HG02840 (cell line): Measurements from ENCODE around the gene TNPO3.
"Not testable (repeated sequence)": the region's sequence is repeated elsewhere in the genome, so short reads cannot be mapped to it uniquely, and the experiment has no call there.

ENCODE experiments used
- ATAC-seq: cut with Tn5 transposase; IDR thresholded peaks from one replicate; pipeline ENCODE4 v1.9.1; 2021; ENCODE audit warnings: mild to moderate bottlenecking, moderate library complexity, moderate number of reproducible peaks; ENCODE audit not compliant: unreplicated experiment, low FRiP score

The TNPO3 gene

GRCh38 chr7:128968624-128969023 lies 86.3 kb downstream of the TNPO3 start:
- ATAC-seq: no peak

DNA sequence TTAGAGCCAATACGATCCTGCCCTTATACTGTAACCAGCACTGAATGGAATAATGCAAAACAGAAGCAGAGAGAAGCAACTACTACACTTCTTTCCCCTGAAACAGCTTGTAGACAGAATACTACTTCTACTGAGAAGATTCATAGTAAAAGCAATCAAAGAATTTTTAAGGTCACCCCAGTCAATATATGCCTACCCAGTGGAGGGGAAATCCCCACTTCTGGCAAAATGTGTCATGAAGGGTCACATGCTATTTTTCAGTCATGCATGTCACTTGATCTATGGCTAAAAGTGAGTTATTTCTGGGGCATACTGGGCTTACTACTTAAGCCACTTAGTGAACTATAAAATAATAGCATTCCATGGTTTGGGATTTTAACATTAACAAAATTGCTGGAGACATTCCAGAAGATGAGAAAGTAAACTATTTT lies 91.6 kb downstream of the TNPO3 start:
- ATAC-seq: no peak

DNA sequence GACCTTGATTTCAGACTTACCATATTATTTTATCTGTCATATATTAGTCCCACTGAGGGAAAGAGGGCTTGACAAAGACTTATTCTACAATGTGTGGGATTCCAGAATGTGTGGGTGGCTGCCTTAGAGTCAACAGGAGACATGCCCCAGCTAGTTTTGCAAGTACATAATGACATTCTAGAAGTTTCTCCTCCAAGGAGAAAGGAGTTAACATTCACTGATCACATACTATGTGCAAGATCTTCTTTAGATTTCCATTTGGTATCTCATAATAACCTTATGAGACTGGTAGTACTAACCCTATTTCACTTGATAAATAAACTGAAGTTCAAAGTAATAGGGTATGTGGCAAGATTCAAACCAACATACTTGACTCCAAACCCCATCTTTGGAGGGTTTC lies 92.0 kb downstream of the TNPO3 start:
- ATAC-seq: no peak

- ATAC-seq: no peak
Observed at GRCh38 chr7:128961030-128961659, 93.8 kb downstream of the TNPO3 start.

- no peak for ATAC-seq
Observed at GRCh38 chr7:128959296-128959695, 95.6 kb downstream of the TNPO3 start.

DNA sequence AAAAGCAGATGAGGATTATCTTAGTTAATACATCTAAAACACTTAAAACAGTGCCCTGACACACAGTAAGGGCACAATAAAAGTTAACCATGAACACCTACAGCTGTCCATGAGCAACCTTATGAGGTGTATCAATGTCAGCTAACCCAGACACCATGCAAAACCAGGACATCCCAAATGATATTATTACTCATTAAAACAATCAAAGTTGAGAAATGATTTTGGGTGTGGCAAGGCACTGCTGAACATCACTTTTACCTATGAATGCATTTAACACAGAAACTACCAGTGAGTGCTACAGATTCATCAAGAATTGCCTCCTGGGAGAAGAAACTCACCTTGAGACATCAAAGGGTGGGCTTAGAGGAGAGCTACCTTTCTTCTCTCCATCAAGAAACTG lies 98.9 kb downstream of the TNPO3 start:
- no peak for ATAC-seq

DNA sequence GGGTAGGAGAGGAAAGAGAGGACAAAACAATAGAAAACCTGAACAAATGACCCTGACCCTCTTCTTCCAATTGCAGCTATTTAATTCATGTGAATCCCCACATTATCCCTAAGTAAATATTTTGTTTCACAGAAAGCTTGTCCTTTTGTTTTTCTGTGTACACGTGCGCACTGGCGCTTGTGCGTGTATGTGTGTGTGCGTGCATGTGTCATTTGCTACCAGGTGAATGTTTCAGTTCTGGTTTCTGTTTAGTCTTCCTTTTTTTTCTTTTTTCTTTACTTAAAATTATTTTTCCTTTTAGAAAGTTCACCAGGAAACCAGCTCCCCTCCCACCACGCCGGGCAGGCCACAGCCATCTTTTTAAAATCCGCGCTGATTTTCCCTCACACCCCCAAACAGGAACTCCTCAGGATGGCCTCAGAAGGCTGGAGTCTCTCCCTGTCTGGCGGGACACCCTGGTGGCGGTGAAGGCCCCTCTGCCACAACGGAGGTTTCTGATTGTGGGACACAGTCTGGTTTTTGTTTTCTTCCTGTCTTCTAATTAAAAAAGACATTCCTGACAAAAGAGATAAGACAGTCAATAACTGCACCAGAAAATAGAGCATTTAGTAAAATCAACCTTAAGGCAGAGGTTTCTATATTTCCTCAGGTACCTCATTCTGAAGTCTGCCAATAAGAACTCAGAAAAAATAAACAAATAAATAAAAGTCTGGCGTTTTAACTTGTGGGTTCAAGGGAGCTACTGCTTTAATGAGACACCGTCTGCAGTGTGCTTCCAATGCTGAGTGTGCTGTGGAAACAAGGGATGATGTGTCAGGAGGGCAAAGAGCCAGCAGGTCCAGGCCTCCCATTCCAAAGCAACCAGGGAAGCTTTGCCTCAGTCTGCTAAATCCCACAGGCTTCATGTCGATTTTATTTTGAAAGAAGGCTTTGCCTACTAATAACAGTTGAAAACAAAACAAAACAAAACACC lies 99.8 kb downstream of the TNPO3 start:
- ATAC-seq: peak; percentile 63

DNA sequence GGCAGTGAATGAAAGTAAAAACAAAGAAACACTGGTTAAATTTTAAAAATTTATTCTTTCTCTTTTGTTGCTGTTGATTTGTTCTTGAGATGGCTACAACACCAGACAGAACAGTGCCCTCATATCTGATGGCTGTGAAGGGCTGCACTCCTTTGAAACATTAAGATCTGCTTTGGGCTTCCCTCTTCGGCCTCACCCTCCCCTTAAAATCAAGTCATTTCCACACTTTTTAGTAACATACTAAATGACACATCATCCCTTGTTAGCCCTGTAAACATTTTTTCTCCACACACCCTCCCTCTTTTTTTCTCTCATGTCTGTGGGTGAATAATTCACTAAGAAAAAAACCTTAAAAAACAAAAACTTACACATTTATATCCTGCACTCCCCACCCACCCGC lies 100.8 kb downstream of the TNPO3 start:
- peak; percentile 3 for ATAC-seq

DNA sequence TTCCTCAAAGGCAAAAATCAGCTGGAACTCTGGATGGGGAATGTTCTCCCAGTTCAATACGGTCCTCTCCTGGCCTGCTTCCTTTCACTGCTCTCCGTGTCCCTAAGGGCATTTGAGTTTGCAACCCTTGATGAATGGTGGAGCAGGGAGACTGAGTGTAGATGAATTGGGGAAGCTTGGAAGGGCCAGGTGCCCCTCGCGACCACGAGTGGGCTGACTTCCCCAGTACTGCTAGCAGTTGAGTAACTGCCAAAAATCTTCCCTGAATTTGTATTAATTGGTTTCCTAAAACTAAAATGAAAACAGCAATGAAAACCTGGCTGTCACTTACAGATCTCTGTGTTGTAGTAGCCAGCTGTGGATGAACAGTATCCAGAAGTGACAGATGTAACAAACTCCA lies 103.6 kb downstream of the TNPO3 start:
- ATAC-seq: no peak

DNA sequence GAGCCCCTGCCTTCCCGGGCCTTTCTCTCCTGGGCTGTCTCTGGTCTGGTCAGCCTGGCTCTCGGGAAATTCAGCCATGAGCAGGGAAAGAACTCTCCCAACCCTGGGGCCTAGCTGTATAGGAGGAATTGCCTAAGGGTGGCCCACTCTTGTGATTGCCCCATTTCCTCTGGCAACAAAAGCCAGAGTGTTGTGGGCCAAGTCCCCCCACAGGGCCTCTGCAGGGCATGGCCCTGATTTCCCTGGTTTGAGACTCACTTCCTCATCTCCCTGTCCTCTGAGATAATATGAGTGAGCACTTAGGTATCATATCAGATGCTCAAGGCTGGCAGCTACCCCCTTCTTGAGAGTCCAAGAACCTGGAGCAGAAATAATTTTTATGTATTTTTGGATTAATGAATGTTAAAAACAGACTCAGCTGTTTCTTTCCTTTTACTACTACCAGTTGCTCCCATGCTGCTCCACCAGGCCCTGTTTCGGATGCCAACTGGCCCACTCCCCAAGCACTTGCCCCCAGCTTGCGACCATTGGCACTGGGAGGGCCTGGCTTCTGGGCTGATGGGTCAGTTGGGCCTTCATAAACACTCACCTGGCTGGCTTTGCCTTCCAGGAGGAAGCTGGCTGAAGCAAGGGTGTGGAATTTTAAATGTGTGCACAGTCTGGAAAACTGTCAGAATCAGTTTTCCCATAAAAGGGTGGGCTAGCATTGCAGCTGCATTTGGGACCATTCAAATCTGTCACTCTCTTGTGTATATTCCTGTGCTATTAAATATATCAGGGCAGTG lies 105.7 kb downstream of the TNPO3 start:
- ATAC-seq: no peak

GRCh38 chr7:128948312-128948973 lies 106.5 kb downstream of the TNPO3 start:
- ATAC-seq: no peak

DNA sequence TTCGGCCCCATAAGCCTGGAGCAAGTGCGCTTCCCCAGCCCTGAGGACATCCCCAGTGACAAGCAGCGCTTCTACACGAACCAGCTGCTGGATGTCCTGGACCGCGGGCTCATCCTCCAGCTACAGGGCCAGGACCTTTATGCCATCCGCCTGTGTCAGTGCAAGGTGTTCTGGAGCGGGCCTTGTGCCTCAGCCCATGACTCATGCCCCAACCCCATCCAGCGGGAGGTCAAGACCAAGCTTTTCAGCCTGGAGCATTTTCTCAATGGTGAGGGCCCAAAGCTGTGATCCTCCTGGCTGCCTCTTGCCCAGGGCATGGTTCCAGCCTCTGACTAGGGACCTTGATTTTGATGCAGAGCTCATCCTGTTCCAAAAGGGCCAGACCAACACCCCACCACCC lies 107.1 kb downstream of the TNPO3 start:
- no peak for ATAC-seq

DNA sequence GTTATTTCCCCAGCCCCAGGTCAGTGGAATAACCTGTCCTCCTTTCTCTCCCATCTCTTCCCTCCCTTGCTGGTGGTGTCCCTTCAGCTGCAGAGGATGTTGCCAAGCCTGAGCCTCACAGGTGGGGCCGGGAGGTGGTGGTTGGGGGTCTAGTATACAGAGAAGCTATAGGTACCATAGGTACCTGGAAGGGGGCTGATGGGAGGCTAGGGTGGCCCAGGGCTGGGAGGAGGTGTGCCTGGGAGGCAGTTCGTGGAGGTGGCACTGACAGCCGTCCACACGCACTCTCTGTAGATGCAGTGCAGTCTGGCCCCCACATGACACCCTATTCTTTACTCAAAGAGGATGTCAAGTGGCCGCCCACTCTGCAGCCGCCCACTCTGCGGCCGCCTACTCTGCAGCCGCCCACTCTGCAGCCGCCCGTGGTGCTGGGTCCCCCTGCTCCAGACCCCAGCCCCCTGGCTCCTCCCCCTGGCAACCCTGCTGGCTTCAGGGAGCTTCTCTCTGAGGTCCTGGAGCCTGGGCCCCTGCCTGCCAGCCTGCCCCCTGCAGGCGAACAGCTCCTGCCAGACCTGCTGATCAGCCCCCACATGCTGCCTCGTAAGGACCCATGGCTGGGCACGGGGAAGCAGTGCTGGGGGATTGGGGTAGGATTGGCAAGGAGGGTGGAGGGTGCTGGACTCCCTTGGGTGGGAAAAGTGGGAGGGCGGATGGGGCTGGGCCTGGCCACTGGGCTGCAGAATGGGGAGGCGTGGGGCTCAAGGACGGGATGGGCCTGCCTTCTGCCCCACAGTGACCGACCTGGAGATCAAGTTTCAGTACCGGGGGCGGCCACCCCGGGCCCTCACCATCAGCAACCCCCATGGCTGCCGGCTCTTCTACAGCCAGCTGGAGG lies 107.7 kb downstream of the TNPO3 start:
- no peak for ATAC-seq

- no peak for ATAC-seq
Observed at GRCh38 chr7:128945668-128946366, 109.1 kb downstream of the TNPO3 start.

- no peak for ATAC-seq
Observed at GRCh38 chr7:128944487-128945236, 110.2 kb downstream of the TNPO3 start.

DNA sequence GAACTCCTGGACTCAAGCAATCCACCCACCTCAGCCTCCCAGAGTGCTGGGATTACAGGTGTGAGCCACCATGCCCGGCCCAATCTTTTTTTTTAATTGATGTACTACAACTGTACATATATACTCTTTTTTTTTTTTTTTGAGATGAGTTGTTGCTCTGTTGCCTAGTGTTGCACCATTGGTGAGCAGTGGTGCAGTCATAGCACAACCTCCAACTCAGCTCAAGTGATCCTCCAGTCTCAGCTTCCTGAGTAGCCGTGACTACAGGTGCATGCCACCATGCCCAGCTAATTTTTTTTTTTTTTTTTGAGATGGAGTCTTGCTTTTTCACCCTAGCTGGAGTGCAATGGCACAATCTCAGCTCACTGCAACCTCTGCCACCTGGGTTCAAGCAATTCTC lies 111.7 kb downstream of the TNPO3 start:
- not testable (repeated sequence) for ATAC-seq

DNA sequence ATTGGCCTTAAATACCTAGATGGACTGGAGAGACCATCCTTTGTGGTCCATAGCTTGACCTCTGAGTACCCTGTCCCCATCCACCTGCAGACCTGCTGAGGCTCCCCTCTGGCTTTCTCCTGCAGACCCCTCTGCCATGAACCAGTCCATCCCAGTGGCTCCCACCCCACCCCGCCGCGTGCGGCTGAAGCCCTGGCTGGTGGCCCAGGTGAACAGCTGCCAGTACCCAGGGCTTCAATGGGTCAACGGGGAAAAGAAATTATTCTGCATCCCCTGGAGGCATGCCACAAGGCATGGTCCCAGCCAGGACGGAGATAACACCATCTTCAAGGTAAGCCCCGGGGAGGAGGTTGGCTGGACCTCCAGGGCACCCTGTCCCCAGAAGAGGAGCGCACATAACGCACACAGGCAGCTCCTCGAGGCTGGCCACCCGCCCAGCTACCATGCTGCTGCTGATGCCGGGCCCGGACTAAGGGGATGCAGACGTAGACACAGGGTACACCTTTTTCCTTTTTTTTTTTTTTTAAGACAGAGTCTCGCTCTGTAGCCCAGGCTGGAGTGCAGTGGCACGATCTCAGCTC lies 112.9 kb downstream of the TNPO3 start:
- ATAC-seq: no peak
